Activated gamma-delta T cell treated with Interleukin-2 at 50 U/mL for 16 hours (primary cell): ENCODE results near the gene SPATS2L.

Experiments
- DNase-seq: peaks from one replicate; pipeline ENCODE4 v3.0.0-alpha.2; 2020

SPATS2L gene

GRCh38 chr2:200379481-200380090 lies 73.1 kb downstream of the SPATS2L start:
- no peak for DNase-seq

GRCh38 chr2:200380091-200380561 lies 73.6 kb downstream of the SPATS2L start:
- DNase-seq = no peak

- DNase-seq = no peak
Observed at GRCh38 chr2:200380833-200381542, 74.5 kb downstream of the SPATS2L start.

- DNase-seq = no peak
Observed at GRCh38 chr2:200382874-200383273, 76.4 kb downstream of the SPATS2L start.

- no peak for DNase-seq
Observed at GRCh38 chr2:200383380-200384110, 77.1 kb downstream of the SPATS2L start.

- DNase-seq = no peak
Observed at GRCh38 chr2:200385063-200385635, 78.7 kb downstream of the SPATS2L start.

- DNase-seq = no peak
Observed at GRCh38 chr2:200393191-200393590, 86.7 kb downstream of the SPATS2L start.

GRCh38 chr2:200394045-200394444 lies 87.6 kb downstream of the SPATS2L start:
- DNase-seq = no peak

GRCh38 chr2:200396781-200397242 lies 90.3 kb downstream of the SPATS2L start:
- no peak for DNase-seq

- DNase-seq = no peak
Observed at GRCh38 chr2:200397785-200398184, 91.3 kb downstream of the SPATS2L start.

GRCh38 chr2:200399046-200399445 lies 92.6 kb downstream of the SPATS2L start:
- DNase-seq = no peak

- DNase-seq = no peak
Observed at GRCh38 chr2:200399636-200400035, 93.1 kb downstream of the SPATS2L start.

GRCh38 chr2:200403814-200404213 lies 97.3 kb downstream of the SPATS2L start:
- DNase-seq = no peak

- no peak for DNase-seq
Observed at GRCh38 chr2:200404615-200405014, 98.1 kb downstream of the SPATS2L start.

GRCh38 chr2:200405599-200406298 lies 99.3 kb downstream of the SPATS2L start:
- DNase-seq = no peak

GRCh38 chr2:200406379-200406778 lies 99.9 kb downstream of the SPATS2L start:
- DNase-seq = no peak

- no peak for DNase-seq
Observed at GRCh38 chr2:200408428-200409316, 102.2 kb downstream of the SPATS2L start.

- no peak for DNase-seq
Observed at GRCh38 chr2:200411831-200412230, 105.3 kb downstream of the SPATS2L start.

- no peak for DNase-seq
Observed at GRCh38 chr2:200414367-200414766, 107.9 kb downstream of the SPATS2L start.

GRCh38 chr2:200415455-200415854 lies 109.0 kb downstream of the SPATS2L start:
- no peak for DNase-seq

GRCh38 chr2:200416878-200417277 lies 110.4 kb downstream of the SPATS2L start:
- no peak for DNase-seq

- DNase-seq = no peak
Observed at GRCh38 chr2:200417366-200417765, 110.9 kb downstream of the SPATS2L start.
